ENCODE data around the gene GDF2. TPM values are rescaled to one million over a fixed set of nuclear protein-coding genes. Genes with fewer than 3 reads are reported as not detected.
A peak's percentile ranks its signal among the peaks of the same experiment; 100 is the strongest.

The GDF2 gene
- total RNA-seq, 2 donors from 2014 or later = not detected

GRCh38 chr10:47359626-47360418 lies 37.6 kb downstream of the GDF2 start:
- intact Hi-C loops (cut with DNase I) = no loop called here
- DNase-seq (no peak), ATAC-seq (no peak)

GRCh38 chr10:47360419-47361040 lies 38.3 kb downstream of the GDF2 start:
- intact Hi-C loops (cut with DNase I) = no loop called here
- no peak for DNase-seq
- ATAC-seq = peak in 1 of 2 donors; percentile 44

- peak; percentile 55 to 57 for ATAC-seq
- intact Hi-C loops (cut with DNase I) = no loop called here
- no peak for DNase-seq
Observed at GRCh38 chr10:47361293-47361692, 39.0 kb downstream of the GDF2 start.

- ATAC-seq = no peak
- DNase-seq = no peak
- intact Hi-C loops (cut with DNase I) = no loop called here
Observed at GRCh38 chr10:47362199-47362598, 39.9 kb downstream of the GDF2 start.

GRCh38 chr10:47363781-47364180 lies 41.5 kb downstream of the GDF2 start:
- no peak for ATAC-seq
- intact Hi-C loops (cut with DNase I) = no loop called here

GRCh38 chr10:47364366-47364765 lies 42.1 kb downstream of the GDF2 start:
- DNase-seq (no peak), ATAC-seq (no peak)
- intact Hi-C loops (cut with DNase I) = no loop called here

More at GRCh38 chr10:47363781-47364180, 41.5 kb downstream of the GDF2 start:
- DNase-seq = no peak

GRCh38 chr10:47364911-47365310 lies 42.7 kb downstream of the GDF2 start:
- no peak for ATAC-seq
- no peak for DNase-seq
- intact Hi-C loops (cut with DNase I) = no loop called here

GRCh38 chr10:47365431-47366180 lies 43.4 kb downstream of the GDF2 start:
- DNase-seq (no peak), ATAC-seq (no peak)
- intact Hi-C loops (cut with DNase I) = no loop called here

GRCh38 chr10:47366181-47366631 lies 44.0 kb downstream of the GDF2 start:
- no peak for ATAC-seq
- DNase-seq = no peak
- intact Hi-C loops (cut with DNase I) = no loop called here

GRCh38 chr10:47366731-47367460 lies 44.6 kb downstream of the GDF2 start:
- intact Hi-C loops (cut with DNase I) = no loop called here
- ATAC-seq (no peak), DNase-seq (no peak)

GRCh38 chr10:47367646-47368045 lies 45.4 kb downstream of the GDF2 start:
- DNase-seq (no peak), ATAC-seq (no peak)
- intact Hi-C loops (cut with DNase I) = no loop called here

- DNase-seq = no peak
- no peak for ATAC-seq
- intact Hi-C loops (cut with DNase I) = no loop called here
Observed at GRCh38 chr10:47368431-47369180, 46.4 kb downstream of the GDF2 start.

- DNase-seq = no peak
- intact Hi-C loops (cut with DNase I) = no loop called here
- no peak for ATAC-seq
Observed at GRCh38 chr10:47369251-47369894, 47.1 kb downstream of the GDF2 start.

- DNase-seq (no peak), ATAC-seq (no peak)
- intact Hi-C loops (cut with DNase I) = no loop called here
Observed at GRCh38 chr10:47370015-47370767, 47.9 kb downstream of the GDF2 start.

GRCh38 chr10:47370878-47371277 lies 48.6 kb downstream of the GDF2 start:
- intact Hi-C loops (cut with DNase I) = no loop called here
- no peak for DNase-seq
- ATAC-seq = no peak

GRCh38 chr10:47371629-47372485 lies 49.6 kb downstream of the GDF2 start:
- no peak for ATAC-seq
- intact Hi-C loops (cut with DNase I) = no loop called here
- DNase-seq = no peak

GRCh38 chr10:47372726-47373125 lies 50.5 kb downstream of the GDF2 start:
- intact Hi-C loops (cut with DNase I) = no loop called here
- ATAC-seq (no peak), DNase-seq (no peak)
